Neural progenitor cell (in vitro differentiated cells): Measurements from ENCODE around the gene UACA. TPM values are rescaled to one million over a fixed set of nuclear protein-coding genes. Genes with fewer than 3 reads are reported as not detected.

Experiments used
- DNase-seq: peaks from one replicate; pipeline ENCODE4 v3.0.0-alpha.2; 2016; ENCODE audit warnings: low spot score
- H2AFZ ChIP-seq: fragments of 200-600 bp; sonication (generic); replicated peaks from 2 replicates; pipeline ENCODE4 v1.6.1; 2016; ENCODE audit warnings: antibody characterized with exemption
- H3F3A ChIP-seq: fragments of 200-600 bp; sonication (generic); 2 replicates; pipeline ENCODE4 v1.6.1; 2016; ENCODE audit warnings: antibody characterized with exemption, low read depth
- H3K27ac ChIP-seq: fragments of 200-600 bp; sonication (generic); 2 replicates; pipeline ENCODE4 v1.5.1; 2016; ENCODE audit warnings: mild to moderate bottlenecking
- H3K27me3 ChIP-seq: fragments of 200-600 bp; sonication (generic); 2 replicates; pipeline ENCODE4 v1.6.1; 2016; ENCODE audit warnings: mild to moderate bottlenecking, moderate library complexity
- H3K36me3 ChIP-seq: fragments of 200-600 bp; sonication (generic); 2 replicates; pipeline ENCODE4 v1.5.1; 2016
- H3K4me1 ChIP-seq: fragments of 200-600 bp; sonication (generic); 2 replicates; pipeline ENCODE4 v1.6.1; 2016; ENCODE audit warnings: mixed run types
- H3K4me2 ChIP-seq: fragments of 200-600 bp; sonication (generic); 2 replicates; pipeline ENCODE4 v1.6.1; 2016
- H3K4me3 ChIP-seq: fragments of 200-600 bp; sonication (generic); 2 replicates; pipeline ENCODE4 v1.5.1; 2016
- H3K79me2 ChIP-seq: fragments of 200-600 bp; sonication (generic); 2 replicates; pipeline ENCODE4 v1.6.1; 2016; ENCODE audit warnings: low read depth
- H3K9ac ChIP-seq: fragments of 200-600 bp; sonication (generic); 2 replicates; pipeline ENCODE4 v1.6.1; 2016
- H3K9me3 ChIP-seq: fragments of 200-600 bp; sonication (generic); 2 replicates; pipeline ENCODE4 v1.5.1; 2016; ENCODE audit warnings: low read depth
- H4K20me1 ChIP-seq: fragments of 200-600 bp; sonication (generic); 2 replicates; pipeline ENCODE4 v1.6.1; 2016; ENCODE audit warnings: low read depth
- H3K27ac Mint-ChIP-seq: 3 replicates; pipeline ENCODE4 v1.8.0; 2021; ENCODE audit warnings: mixed read lengths
- H3K27me3 Mint-ChIP-seq: 2 replicates; pipeline ENCODE4 v1.8.0; 2022; ENCODE audit warnings: low read depth, mild to moderate bottlenecking, inconsistent platforms, moderate library complexity, mixed read lengths; ENCODE audit not compliant: insufficient read depth
- H3K36me3 Mint-ChIP-seq: 3 replicates; pipeline ENCODE4 v1.8.0; 2021; ENCODE audit warnings: mixed read lengths
- H3K4me1 Mint-ChIP-seq: 3 replicates; pipeline ENCODE4 v1.8.0; 2021; ENCODE audit warnings: mixed read lengths
- H3K4me3 Mint-ChIP-seq: 3 replicates; pipeline ENCODE4 v1.8.0; 2021; ENCODE audit warnings: mild to moderate bottlenecking, moderate library complexity, mixed read lengths
- H3K9me3 Mint-ChIP-seq: 3 replicates; pipeline ENCODE4 v1.8.0; 2020; ENCODE audit warnings: mixed read lengths
- CTCF ChIP-seq: fragments of 200-600 bp; sonication (generic); IDR thresholded peaks from 2 replicates; pipeline ENCODE4 v1.5.1; 2017; ENCODE audit warnings: antibody characterized with exemption, mild to moderate bottlenecking
- EZH2 ChIP-seq: fragments of 200-600 bp; sonication (generic); IDR thresholded peaks from 2 replicates; pipeline ENCODE4 v1.6.1; 2017; ENCODE audit warnings: antibody characterized with exemption, mild to moderate bottlenecking, moderate library complexity
- EZH2phosphoT487 ChIP-seq: fragments of 200-600 bp; sonication (generic); IDR thresholded peaks from 2 replicates; pipeline ENCODE4 v1.6.1; 2017; ENCODE audit warnings: antibody characterized with exemption
- total RNA-seq: library from RNA; depleted of rRNA; stranded (reverse); fragments of >200 nt; gene quantifications from 2 replicates; pipeline ENCODE4 v1.2.3, GENCODE V29; 2015; ENCODE audit warnings: low replicate concordance

Gene UACA
- total RNA-seq, 1 donor from 2014 or later = 70.0 TPM

DNA sequence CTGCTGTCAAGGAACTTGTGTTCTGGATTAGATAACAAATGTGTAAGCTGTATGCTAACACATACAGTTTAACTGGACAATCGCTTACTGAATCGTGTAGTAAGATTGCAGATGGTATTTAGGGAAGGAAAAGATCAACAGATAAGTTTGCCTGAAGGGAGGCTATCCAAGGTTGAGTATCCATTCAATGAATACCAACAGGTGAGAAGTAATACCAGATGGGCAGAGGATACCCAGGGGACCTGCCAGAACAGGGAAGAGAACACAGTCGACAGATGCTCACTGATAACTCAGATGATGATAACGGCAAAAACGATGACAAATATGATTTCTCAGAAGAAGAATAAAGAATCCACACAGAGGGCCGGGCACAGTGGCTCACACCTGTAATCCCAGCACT, 3.2 kb upstream of the UACA start:
- Histone ChIP-seq H4K20me1 (peaks cover 13% of the 10 kb centered on the region), H2AFZ (no peak overlapping the region), H3K9me3 (no peaks in the 10 kb centered on the region), H3K79me2 (peaks cover 14% of the 10 kb centered on the region), H3K4me1 (peaks cover 16% of the 10 kb centered on the region), H3K27me3 (no peaks in the 10 kb centered on the region), H3K27ac (no peak overlapping the region), H3K36me3 (no peaks in the 10 kb centered on the region), H3K9ac (no peak overlapping the region), H3F3A (peaks cover 20% of the 10 kb centered on the region), H3K4me3 (no peak overlapping the region), H3K4me2 (no peak overlapping the region)
- no peak for DNase-seq
- Mint-ChIP-seq H3K4me3 (no peak overlapping the region), H3K27ac (no peak overlapping the region), H3K4me1 (peaks cover 17% of the 10 kb centered on the region), H3K36me3 (no peaks in the 10 kb centered on the region), H3K27me3 (peaks cover 7% of the 10 kb centered on the region), H3K9me3 (no peaks in the 10 kb centered on the region)
- TF ChIP-seq EZH2phosphoT487 (no peak), EZH2 (no peak), CTCF (no peak)

DNA sequence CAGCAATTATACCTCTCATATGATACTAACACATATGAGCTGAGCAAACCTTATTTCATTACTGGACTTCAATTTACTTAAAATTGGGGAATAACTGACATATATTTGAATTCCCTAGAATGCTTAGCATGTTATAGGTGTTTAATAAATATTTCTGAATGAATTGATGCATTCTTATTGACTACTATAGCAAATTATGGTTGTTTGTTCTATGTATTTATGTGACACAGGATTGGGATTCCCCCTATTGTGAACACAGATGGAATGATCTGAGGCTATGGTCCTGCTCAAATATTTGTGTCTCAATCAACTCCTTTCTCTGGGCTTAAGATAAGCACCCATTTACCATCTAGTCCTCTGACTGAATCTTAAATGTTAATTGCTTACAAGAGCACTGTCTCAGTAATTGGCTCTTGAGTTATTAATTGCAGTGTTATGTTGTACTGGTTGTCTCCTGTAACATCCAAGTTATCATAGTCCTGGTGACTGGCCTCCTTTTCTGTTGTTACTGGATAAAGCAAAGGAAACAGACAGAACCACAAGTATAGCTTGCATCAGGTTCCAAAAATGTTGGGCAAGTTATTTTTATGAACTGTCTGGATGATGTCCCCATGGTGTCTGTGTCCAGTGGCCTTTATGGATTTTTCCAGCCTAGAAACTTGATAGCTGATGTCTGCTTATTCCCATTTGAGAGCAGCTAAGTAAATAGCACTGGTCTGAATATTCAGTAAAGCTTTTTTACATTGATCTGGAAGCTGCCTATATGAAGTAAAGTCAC, 2.3 kb upstream of the UACA start:
- Histone ChIP-seq H3K4me1 (peaks cover 19% of the 10 kb centered on the region), H3K9ac (no peak overlapping the region), H3K27ac (no peak overlapping the region), H4K20me1 (peaks cover 16% of the 10 kb centered on the region), H3K36me3 (no peaks in the 10 kb centered on the region), H3K4me3 (no peak overlapping the region), H3F3A (peaks cover 20% of the 10 kb centered on the region), H3K79me2 (peaks cover 23% of the 10 kb centered on the region), H3K4me2 (no peak overlapping the region), H2AFZ (no peak overlapping the region), H3K27me3 (no peaks in the 10 kb centered on the region), H3K9me3 (no peaks in the 10 kb centered on the region)
- DNase-seq = no peak
- peaks cover 17% of the 10 kb centered on the region for H3K4me1 Mint-ChIP-seq
- no peaks in the 10 kb centered on the region for H3K9me3 Mint-ChIP-seq
- peaks cover 9% of the 10 kb centered on the region for H3K27me3 Mint-ChIP-seq
- no peaks in the 10 kb centered on the region for H3K36me3 Mint-ChIP-seq
- H3K27ac Mint-ChIP-seq = no peak overlapping the region
- no peak overlapping the region for H3K4me3 Mint-ChIP-seq
- TF ChIP-seq CTCF (no peak), EZH2phosphoT487 (no peak), EZH2 (no peak)

- peaks cover 37% of the 10 kb centered on the region for H3K79me2 ChIP-seq
- H3K27me3 Mint-ChIP-seq = peaks cover 6% of the 10 kb centered on the region
- H3K36me3 ChIP-seq = no peaks in the 10 kb centered on the region
- H3K4me3 ChIP-seq = peak overlapping the region; percentile 95
- peak overlapping the region; percentile 28 for H3K27ac ChIP-seq
- H3K36me3 Mint-ChIP-seq = no peaks in the 10 kb centered on the region
- peak overlapping the region; percentile 86 for H3K4me2 ChIP-seq
- peak overlapping the region; percentile 1 for H3K9ac ChIP-seq
- H2AFZ ChIP-seq = peak overlapping the region; percentile 69
- peaks cover 19% of the 10 kb centered on the region for H3K4me1 ChIP-seq
- H3K9me3 ChIP-seq = no peaks in the 10 kb centered on the region
- H3F3A ChIP-seq = peaks cover 20% of the 10 kb centered on the region
- H3K4me1 Mint-ChIP-seq = peaks cover 17% of the 10 kb centered on the region
- no peaks in the 10 kb centered on the region for H3K27me3 ChIP-seq
- peak overlapping the region; percentile 91 for H3K4me3 Mint-ChIP-seq
- peaks cover 18% of the 10 kb centered on the region for H4K20me1 ChIP-seq
- H3K27ac Mint-ChIP-seq = peak overlapping the region; percentile 51
- DNase-seq = peak; percentile 24
- TF ChIP-seq EZH2phosphoT487 (no peak), EZH2 (no peak), CTCF (no peak)
- H3K9me3 Mint-ChIP-seq = no peaks in the 10 kb centered on the region
These were observed 782 bp upstream of the UACA start for GRCh38 chr15:70763950-70764730.
